Stimulated activated CD8-positive, alpha-beta memory T cell treated with anti-CD3 and anti-CD28 coated beads, Interleukin-12 subunit alpha, Interleukin-12 subunit beta, amount 100 ng/mL, for 1 hour (primary cell): ENCODE data around the gene C4B.
"Not testable (repeated sequence)": the region's sequence is repeated elsewhere in the genome, so short reads cannot be mapped to it uniquely, and the experiment has no call there.

ENCODE experiments used
- DNase-seq: peaks from one replicate; pipeline ENCODE4 v3.0.0-alpha.2; 2020; ENCODE audit warnings: low read depth

C4B gene

GRCh38 chr6:31981744-31982143, 32.9 kb upstream of the C4B start, which contains the start of gene C4A:
Gene C4A, plus strand, starts transcription at chr6:31982057. Its CDS starts 51 bp downstream, at chr6:31982108.
- not testable (repeated sequence) for DNase-seq

- not testable (repeated sequence) for DNase-seq
These were observed 25.2 kb upstream of the C4B start for GRCh38 chr6:31989363-31989762.

DNA sequence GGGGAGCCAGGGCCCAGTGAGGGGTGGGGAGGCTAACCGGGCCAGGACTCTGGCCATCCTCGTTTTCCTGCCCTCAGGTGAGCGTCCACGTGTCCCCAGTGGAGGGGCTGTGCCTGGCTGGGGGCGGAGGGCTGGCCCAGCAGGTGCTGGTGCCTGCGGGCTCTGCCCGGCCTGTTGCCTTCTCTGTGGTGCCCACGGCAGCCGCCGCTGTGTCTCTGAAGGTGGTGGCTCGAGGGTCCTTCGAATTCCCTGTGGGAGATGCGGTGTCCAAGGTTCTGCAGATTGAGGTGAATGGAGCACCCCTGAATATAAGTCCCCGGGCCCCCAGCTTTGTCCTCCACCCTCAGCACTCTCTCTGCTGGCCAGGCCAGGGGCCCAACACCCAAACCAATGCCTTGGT, 20.2 kb upstream of the C4B start:
- not testable (repeated sequence) for DNase-seq

GRCh38 chr6:31996385-31996784, 18.2 kb upstream of the C4B start:
- not testable (repeated sequence) for DNase-seq

- not testable (repeated sequence) for DNase-seq
These were observed 11.9 kb upstream of the C4B start for GRCh38 chr6:32002546-32003268.

- not testable (repeated sequence) for DNase-seq
These were observed 11.3 kb upstream of the C4B start for GRCh38 chr6:32003301-32003700.

GRCh38 chr6:32004393-32004792, 10.2 kb upstream of the C4B start:
- DNase-seq: not testable (repeated sequence)

DNA sequence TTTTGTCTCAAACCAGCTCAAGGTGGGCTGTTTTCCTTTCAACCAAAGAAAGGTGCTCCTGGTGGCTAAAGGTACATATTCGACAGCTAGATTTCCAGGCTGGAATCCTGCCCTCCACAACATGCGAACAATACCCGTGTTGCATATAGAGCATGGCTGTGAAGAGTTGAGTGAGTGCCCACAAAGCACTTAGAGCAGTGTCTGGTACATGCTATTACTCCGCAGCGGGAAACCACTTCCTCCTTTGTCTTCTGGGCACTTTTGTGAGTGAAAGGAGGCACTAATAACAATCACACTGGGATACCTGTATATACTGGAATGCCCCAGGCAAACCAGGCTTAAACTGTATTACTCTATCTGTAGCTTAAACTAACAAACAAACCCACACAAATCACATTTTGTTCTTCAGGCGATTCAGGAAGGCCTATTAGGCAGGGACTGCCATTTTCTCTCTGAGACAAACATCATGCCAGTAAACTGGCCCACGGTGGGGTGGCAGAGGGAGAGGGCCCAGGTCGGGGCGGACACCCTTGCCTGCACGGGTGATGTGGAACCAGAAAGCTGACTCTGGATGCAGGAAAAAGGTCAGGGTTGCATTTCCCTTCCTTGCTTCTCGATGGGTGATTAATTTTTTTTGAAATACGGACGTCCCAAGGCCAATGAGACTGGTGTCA, 9.6 kb upstream of the C4B start:
- DNase-seq: not testable (repeated sequence)

DNA sequence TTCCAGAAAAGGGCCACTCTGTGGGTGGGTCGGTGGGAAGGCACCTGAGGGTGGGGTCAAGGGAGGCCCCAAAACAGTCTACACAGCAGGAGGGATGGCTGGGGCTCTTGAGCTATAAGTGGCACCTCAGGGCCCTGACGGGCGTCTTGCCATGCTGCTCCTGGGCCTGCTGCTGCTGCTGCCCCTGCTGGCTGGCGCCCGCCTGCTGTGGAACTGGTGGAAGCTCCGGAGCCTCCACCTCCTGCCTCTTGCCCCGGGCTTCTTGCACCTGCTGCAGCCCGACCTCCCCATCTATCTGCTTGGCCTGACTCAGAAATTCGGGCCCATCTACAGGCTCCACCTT, 9.1 kb upstream of the C4B start:
- not testable (repeated sequence) for DNase-seq

DNA sequence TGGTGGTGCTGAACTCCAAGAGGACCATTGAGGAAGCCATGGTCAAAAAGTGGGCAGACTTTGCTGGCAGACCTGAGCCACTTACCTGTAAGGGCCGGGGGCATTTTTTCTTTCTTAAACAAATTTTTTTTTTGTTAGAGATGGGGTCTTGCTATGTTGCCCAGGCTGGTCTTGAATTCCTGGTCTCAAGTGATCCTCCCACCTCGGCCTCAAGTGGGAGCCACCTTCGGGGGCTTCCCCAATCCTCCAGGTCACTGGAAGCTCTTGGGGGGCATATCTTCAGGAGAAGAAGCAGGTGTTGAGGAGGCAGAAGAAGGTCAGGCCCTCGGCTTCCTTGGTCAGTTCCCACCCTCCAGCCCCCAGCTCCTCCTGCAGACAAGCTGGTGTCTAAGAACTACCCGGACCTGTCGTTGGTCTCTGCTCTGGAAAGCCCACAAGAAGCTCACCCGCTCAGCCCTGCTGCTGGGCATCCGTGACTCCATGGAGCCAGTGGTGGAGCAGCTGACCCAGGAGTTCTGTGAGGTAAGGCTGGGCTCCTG, 8.5 kb upstream of the C4B start:
- not testable (repeated sequence) for DNase-seq

GRCh38 chr6:32007086-32007485, 7.5 kb upstream of the C4B start:
- DNase-seq: not testable (repeated sequence)

DNA sequence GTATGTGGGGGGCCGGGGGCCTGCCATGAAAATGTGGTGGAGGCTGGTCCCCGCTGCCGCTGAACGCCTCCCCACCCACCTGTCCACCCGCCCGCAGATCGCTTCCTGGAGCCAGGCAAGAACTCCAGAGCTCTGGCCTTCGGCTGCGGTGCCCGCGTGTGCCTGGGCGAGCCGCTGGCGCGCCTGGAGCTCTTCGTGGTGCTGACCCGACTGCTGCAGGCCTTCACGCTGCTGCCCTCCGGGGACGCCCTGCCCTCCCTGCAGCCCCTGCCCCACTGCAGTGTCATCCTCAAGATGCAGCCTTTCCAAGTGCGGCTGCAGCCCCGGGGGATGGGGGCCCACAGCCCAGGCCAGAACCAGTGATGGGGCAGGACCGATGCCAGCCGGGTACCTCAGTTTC, 6.6 kb upstream of the C4B start:
- not testable (repeated sequence) for DNase-seq

- DNase-seq: not testable (repeated sequence)
These were observed 6.0 kb upstream of the C4B start for GRCh38 chr6:32008616-32009015.

DNA sequence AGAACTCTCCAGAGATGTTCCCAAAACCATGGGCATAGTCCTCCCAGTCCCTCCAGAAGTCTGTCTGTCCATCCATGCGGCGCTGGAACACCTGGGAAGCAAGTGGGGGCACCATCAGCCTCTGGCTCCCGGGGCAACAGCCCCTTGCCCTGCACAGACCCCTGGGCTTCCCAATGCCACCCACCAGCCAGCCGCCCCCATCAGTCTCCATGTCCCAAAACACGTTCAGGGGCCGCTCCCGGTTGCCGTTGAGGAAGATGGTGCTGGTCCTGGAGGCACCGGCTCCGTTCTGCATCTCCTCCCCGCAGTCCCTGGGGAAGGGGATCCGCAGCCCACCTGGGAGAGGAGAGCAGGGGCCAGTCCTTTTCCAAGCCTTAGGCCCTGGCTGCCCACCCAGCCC, 5.1 kb upstream of the C4B start:
- DNase-seq: not testable (repeated sequence)

DNA sequence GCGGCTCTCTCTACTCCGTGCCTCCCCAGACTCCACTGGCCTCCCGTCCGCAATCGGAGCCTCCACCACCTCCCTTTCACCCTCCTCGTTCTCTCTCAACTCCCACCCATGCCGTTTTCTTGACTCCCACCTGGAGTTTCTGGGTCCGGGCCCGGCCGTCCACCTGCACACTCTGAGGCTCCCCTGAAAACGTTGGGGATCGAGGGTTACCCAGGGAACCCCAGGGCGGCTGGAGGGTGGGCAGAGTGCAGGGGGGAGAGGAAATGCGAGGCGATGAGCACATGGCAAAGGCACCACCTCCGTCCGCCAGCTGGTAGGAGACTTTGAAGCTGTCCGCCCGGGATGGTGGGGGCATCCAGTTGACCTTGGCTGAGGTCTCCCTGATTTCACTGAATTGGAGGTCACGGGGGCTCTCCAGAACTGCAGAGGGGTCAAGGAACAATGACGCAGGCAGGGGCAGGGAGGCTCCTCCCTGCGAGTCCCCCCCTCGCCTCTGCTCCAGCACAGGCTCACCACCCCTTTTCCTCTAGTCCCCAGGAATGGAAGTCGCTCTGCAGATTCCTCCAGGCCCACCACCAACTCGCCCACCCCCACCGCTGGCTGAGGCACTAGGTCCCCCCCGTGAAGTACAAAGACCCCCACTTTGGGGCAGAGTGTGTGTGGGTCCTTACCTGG, 3.6 kb upstream of the C4B start:
- DNase-seq: not testable (repeated sequence)

DNA sequence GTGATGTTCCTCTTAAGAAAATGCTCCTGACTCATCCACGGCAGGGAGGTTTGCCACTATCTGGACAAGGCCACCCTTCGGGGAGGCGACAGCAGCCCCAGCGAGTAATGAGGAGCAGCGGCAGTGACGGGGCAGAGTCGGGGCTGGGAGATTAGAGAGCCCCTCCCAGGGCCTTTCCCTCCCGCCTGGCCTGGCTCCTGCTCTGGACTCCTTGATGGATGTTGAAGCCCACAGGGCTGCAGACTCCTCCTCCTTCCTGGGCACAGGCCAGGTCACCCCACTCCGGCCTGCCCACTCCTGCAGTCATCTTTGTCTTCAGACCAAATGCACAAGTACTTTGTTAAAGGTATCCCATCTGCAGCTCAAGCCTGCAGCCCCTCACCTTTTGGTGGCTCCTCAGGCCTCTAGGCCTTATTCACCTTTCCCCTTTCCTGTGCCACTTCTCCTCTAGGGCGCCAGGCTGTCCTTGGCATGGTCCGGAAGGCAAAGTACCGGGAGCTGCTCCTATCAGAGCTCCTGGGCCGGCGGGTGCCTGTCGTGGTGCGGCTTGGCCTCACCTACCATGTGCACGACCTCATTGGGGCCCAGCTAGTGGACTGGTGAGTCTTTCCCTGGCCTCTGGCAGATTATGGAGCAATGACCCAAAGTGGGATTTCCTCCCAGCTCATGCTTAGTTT, 1.5 kb upstream of the C4B start:
- DNase-seq: not testable (repeated sequence)

GRCh38 chr6:32013738-32014137, 857 bp upstream of the C4B start:
- not testable (repeated sequence) for DNase-seq

GRCh38 chr6:32022100-32022499, 7.5 kb downstream of the C4B start:
- DNase-seq: not testable (repeated sequence)

DNA sequence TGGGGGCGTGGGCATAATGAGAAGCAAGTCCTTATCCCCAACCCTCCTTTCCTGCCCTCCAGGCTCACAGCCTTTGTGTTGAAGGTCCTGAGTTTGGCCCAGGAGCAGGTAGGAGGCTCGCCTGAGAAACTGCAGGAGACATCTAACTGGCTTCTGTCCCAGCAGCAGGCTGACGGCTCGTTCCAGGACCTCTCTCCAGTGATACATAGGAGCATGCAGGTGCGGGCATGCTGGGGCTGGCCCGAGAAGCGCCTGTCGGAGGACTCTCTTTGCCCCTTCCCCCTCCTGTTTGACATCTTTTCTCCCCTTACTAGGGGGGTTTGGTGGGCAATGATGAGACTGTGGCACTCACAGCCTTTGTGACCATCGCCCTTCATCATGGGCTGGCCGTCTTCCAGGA, 14.0 kb downstream of the C4B start:
- not testable (repeated sequence) for DNase-seq

GRCh38 chr6:32029553-32029952, 15.0 kb downstream of the C4B start:
- not testable (repeated sequence) for DNase-seq

DNA sequence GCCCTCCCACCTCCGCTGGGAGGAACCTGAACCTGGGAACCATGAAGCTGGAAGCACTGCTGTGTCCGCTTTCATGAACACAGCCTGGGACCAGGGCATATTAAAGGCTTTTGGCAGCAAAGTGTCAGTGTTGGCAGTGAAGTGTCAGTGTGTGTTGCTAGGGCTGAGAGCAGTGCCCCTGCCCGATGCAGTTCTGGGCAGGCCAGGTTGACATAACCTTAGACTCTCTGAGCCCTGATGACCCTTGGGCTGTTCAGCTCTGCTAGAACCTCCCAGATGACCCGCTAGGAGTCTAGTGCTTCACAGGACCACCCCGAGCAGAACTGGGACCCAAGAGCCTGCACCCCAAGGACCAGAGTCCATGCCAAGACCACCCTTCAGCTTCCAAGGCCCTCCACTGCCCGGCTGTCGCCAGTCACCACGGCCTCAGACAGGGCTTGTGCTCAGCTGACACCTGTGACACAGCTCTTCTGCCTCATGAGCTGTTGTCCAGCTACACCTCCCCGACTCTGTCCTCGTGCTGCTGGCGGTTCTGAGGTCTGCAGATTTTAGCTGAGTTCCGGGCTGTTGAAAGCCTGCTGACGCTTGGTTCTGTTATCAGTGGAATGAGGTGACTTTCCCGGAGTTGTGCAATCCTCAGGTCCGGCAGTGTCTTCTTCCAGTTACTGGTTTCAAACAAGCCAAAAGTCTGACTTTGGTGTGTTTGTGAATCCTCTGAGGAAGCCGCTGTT, 20.9 kb downstream of the C4B start:
- not testable (repeated sequence) for DNase-seq
